ENCODE data around the gene RGS7BP.

Gene RGS7BP

GRCh38 chr5:64632251-64632650, 126.4 kb downstream of the RGS7BP start:
- peak; percentile 21 for DNase-seq (ENCODE audit: low spot score)

- DNase-seq (ENCODE audit: low spot score): no peak
Observed at GRCh38 chr5:64634997-64635686, 129.3 kb downstream of the RGS7BP start.

GRCh38 chr5:64637144-64637543, 131.3 kb downstream of the RGS7BP start:
- DNase-seq (ENCODE audit: low spot score): no peak

GRCh38 chr5:64637837-64638443, 132.1 kb downstream of the RGS7BP start:
- no peak for DNase-seq (ENCODE audit: low spot score)

- no peak for DNase-seq (ENCODE audit: low spot score)
Observed at GRCh38 chr5:64644831-64645230, 139.0 kb downstream of the RGS7BP start.

GRCh38 chr5:64646169-64646568, 140.4 kb downstream of the RGS7BP start:
- no peak for DNase-seq (ENCODE audit: low spot score)

GRCh38 chr5:64649512-64649911, 143.7 kb downstream of the RGS7BP start:
- DNase-seq (ENCODE audit: low spot score): no peak

GRCh38 chr5:64653766-64654560, 148.1 kb downstream of the RGS7BP start:
- no peak for DNase-seq (ENCODE audit: low spot score)

GRCh38 chr5:64654561-64654938, 148.7 kb downstream of the RGS7BP start:
- DNase-seq (ENCODE audit: low spot score): no peak

GRCh38 chr5:64655596-64655995, 149.8 kb downstream of the RGS7BP start:
- DNase-seq (ENCODE audit: low spot score): no peak

GRCh38 chr5:64659289-64659688, 153.5 kb downstream of the RGS7BP start:
- peak; percentile 21 for DNase-seq (ENCODE audit: low spot score)
